Sciatic nerve (tissue), 2 donors: Measurements from ENCODE around the gene HSPB3. TPM values are rescaled to one million over a fixed set of nuclear protein-coding genes. Genes with fewer than 3 reads are reported as not detected.
"Not testable (repeated sequence)": the region's sequence is repeated elsewhere in the genome, so short reads cannot be mapped to it uniquely, and the experiment has no call there.

Experiments
- ATAC-seq: fragments of 200-7000 bp; cut with Tn5 transposase; one replicate; pipeline ENCODE4 v1.9.1; 2020; ENCODE audit warnings: mild to moderate bottlenecking, moderate library complexity
- DNase-seq: peaks from one replicate; pipeline ENCODE4 v3.0.0-alpha.2; 2020; ENCODE audit warnings: low spot score
- intact Hi-C: fragments of 100-400 bp; cut with DNase I; formaldehyde crosslinking; loops from one replicate; pipeline ENCODE4 v1.14.2; 2022
- total RNA-seq: library from RNA; stranded (reverse); fragmentation: NEBNext Ultra II Directional; extraction: Animal tissue kit (Norgen Biotek cat#: 25700); gene quantifications from one replicate; pipeline ENCODE4 v1.2.1, GENCODE V29; 2021
- donor health status: DM: no; HTN: no; CAD: no.
- donor health status: DM: no; HTN: no; CAD: no.

The HSPB3 gene
- total RNA-seq, 1 donor from 2014 or later, result not detected

DNA sequence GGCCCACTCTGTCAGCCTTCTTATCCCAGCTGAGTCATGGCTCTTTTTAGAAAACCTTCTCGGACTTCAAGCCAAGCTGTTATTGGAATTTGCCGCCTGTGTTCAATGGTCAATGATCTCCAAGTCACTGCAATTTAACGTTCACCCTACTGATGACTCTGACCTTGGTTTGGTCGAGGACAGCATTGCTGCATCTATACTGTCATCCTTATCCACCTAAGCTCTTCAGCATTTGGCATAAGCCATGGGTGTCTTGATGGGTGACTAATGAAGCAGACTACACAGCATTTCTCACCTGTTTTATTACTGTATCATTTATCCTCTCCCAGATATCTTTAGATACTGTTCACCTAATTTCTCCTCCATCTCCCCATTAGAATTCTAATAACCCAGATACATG is 5.6 kb upstream of the HSPB3 start:
- DNase-seq, result no peak
- ATAC-seq, result no peak
- intact Hi-C loops, result loop anchor here (10.0 kb wide), 1 partner anchor 805 kb away; no protein-coding TSS in a partner anchor

DNA sequence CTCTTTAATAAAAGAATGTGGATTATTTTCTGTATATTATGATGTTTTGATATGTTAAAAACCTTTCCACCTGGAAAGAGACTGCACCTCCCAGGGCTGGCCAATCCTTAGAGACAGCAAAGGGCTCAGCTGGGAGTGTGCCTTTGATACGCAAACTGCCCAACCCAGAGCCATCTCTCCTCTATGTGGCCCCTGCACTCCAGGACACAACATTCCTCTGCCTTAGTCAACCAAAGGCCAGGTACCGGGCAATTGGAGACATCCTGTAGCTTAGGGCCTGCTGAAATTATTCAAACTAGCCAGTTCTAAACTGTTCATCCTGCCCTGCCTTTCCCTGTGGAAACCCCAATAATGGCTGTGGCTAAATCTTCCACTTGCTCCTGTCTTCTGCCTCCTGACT is 5.0 kb upstream of the HSPB3 start:
- intact Hi-C loops, result loop anchor here (10.0 kb wide), 1 partner anchor 806 kb away; no protein-coding TSS in a partner anchor
- DNase-seq (no peak), ATAC-seq (no peak)

DNA sequence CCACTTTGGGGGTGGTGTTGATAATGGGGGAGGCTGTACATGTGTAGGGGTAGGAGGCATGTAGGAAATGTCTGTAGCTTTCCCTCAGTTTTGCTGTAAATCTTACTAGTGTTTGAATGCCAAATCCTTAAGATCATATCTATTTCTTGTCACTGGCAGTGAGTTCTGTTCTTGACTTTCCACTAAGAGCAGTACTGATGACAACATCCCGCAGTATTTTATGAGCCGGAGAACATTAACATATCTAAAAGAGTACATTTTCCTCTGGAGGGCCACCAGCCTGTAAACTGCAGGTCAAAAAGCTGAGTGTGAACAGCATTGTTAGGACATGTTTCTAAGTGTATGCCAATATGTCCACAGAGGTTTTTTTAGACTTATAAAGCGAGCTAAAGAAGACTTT is 2.5 kb upstream of the HSPB3 start:
- no peak for ATAC-seq
- intact Hi-C loops, result loop anchor here (10.0 kb wide), 1 partner anchor 808 kb away; no protein-coding TSS in a partner anchor
- DNase-seq, result no peak

DNA sequence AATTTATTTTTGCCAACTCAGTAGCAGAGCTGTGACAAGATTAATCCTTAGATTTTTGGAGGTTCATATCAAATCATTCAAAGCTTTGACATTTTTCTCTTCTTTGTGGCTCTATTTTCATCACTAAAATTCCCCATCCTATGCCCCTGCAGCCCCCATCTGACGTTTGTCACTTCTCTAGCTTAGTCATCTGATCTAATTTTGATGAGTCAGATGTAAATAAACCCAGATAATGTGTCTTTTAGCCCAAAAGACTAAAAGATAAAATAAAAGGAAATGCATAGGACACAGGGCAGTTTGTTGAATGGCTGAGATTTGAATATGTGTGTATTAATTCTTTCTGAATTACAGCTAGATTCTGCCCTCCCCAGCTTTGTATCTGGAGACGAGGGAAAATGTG is 897 bp upstream of the HSPB3 start:
- ATAC-seq, result no peak
- DNase-seq, result no peak
- intact Hi-C loops, result loop anchor here (10.0 kb wide), 1 partner anchor 810 kb away; no protein-coding TSS in a partner anchor

DNA sequence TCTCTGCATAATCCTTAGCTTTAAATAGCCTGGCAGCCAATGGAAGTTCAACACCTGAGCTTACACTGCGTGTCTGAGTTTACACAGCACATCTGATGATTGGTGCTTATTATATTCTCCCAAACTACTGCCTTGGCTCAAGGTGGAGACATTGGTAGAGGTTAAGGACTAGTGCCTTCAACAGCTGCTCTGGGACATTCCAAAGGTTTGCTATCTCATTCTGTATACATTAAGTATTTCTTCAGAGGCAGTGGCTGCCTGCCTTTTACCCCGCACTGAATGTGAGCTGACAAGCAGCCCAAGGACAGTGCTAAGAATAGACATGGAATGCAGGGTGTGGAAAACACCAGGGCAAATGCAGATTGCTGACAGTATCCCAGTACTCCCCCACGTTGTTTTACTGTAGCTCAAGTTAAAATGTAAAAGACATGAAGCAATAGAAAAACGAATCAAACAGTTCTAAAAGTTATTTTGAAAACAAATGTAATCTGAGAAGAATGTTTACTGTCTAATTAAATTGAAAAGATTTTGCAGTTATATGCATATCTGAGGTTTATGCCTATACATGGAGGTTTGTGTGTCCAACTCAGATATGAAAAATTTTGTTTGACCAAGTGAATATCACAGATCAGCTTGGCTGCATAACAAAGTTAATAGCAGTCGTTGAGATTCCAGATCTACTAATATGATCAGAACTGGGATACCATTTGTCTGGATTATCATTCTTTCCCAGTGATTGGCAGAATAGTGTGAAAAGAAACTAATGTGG is 1.8 kb downstream of the HSPB3 start:
- DNase-seq, result no peak
- intact Hi-C loops, result loop anchor here (10.0 kb wide), 1 partner anchor 812 kb away; no protein-coding TSS in a partner anchor
- ATAC-seq, result peak; percentile 59

DNA sequence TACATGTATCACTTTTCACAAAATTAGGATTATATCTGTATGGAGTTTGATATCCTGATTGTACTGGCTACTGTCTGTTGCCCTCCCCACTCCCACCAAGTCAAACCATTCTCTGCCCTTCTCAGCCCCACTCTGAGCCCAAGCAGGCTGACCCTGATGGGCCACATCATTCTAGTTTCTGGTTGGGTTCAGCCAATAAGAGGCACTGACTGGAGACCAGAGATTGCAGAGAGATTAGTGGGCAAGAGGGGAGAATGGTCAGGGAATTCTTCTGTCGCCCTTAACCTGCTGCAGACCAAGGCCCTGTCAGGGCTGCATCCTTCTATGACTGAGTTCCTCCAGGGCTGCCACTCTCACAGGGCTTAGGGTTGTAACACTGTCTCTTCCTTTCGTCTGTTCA is 2.7 kb downstream of the HSPB3 start:
- ATAC-seq (no peak), DNase-seq (no peak)
- intact Hi-C loops, result loop anchor here (10.0 kb wide), 1 partner anchor 813 kb away; no protein-coding TSS in a partner anchor

DNA sequence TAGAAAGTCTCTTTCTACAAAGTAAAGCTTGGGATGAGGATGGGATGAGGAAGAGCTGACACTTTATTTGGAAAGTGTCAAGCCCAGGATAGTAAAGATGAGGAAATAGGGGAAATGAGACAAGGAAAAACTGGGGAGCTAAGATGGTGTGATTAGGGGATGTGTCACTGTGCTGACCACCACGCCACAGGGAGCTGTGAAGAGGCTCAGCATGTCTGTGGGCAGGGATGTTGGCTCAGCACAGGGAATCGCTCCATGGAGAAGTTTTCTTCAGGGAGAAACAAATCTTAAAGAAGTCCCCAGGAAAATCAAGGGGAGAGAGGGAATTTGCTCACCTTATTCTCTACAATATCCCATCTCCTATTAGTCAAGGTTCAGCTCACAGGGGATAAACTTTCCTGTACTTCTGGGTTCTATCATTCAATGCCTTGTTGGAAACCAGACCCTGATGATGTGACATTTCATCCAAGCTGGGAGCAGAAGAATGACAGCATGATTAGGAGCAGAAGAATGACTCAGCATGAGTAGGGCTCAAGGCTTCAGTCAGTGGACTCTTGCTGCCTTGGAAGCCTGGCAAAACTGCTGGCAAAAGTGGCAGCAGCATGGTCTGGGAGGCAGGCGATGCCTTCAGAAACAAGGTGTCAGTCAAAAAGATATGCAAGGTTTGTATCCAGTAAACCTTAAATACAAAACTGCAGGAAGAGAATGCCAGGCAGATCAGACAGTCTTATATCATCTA is 4.9 kb downstream of the HSPB3 start:
- ATAC-seq (no peak), DNase-seq (no peak)
- intact Hi-C loops, result no loop called here

DNA sequence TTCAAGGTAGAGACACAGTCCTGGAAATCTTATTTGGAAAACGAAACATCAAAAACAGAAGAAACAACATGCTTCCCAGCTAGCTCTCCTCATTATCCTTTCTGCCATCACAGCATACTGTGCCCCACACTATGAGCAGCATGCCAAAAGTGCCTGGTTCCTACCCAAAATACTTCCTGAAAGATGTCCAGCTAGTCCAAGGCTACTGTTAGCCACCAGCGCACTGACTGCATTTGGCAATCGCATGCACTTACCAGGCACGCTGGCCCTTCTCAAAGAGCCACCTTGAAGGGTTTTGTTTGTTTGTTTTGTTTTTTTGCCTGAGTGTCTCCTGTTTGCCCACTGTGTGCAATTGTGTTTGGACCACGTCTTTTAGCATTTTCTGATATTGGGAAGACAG is 6.8 kb downstream of the HSPB3 start:
- DNase-seq, result no peak
- intact Hi-C loops, result no loop called here
- ATAC-seq, result no peak

DNA sequence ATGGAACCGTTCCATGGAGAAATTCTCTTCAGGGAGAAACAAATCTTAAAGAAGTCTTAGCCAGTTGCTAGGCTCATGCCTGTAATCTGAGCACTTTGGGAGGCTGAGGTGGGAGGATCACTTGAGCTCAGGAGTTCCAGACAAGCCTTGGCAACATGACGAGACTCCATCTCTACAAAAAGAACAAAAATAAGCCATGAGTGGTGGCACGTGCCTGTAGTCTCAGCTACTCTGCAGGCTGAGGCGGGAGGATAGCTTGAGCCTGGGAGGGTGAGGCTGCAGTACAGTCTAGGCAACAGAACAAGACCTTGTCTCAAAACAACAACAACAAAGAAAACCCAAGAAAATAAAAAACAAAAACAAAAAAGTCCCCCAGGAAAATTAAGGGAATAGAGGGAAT is 8.2 kb downstream of the HSPB3 start:
- DNase-seq, result no peak
- intact Hi-C loops, result no loop called here
- no peak for ATAC-seq

DNA sequence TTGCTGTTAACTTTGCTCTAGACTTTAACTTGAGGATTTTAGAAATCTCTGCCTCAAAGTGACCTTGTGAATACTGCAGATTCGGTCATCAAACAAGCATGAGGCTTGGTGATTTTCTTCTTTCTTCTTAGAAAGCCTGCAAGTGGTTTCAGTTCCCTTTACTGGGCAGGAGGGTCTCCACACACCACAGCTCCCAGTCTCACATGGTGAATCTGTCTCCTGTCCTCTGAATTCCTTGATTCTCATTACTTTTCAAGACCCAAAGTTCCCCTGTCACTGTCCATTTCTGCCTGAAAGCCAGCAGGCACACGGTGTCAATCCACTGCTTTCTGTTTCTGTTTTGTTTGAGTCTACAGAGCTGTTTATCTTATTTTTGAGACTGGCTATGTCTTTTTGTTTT is 14.1 kb downstream of the HSPB3 start:
- intact Hi-C loops, result no loop called here
- ATAC-seq (peak; percentile 48), DNase-seq (no peak)

DNA sequence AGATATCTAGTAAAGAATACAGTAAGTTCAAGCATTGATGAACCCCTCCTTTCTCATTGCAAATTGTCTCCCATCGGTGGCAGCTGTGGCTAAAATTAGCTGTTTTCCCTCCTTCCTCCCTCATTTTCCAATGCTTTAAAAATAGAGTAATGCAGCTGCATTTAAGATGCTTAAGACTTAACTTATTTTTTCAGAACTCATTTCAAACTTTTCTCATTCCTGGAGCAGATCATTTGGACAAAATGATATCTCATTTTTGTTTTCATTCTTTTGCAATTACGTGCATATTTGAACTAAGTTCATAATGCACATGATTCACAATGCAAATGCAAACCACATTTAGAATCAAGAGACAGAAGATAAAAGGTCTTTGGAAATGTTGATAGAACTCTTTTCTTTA is 14.6 kb downstream of the HSPB3 start:
- DNase-seq (no peak), ATAC-seq (no peak)
- intact Hi-C loops, result no loop called here

DNA sequence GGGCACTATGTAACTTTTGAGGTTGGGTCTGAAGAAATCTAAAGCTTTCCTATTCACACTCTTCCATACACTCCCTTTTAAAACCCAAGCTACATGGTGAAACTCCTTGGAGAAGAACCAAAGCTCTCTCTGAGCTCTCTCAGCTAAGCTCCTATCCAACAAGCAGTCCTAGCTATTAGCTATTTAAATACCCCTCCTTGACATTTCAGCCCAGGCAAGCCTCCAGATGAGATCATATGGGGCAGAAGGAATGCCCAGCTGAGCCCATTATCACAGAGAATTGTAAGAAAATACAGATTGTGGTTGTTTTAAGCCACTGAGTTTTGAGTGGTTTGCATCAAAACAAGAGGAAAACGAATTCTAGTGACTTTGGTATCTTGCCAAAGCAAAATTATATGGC is 15.2 kb downstream of the HSPB3 start:
- ATAC-seq (peak; percentile 30), DNase-seq (no peak)
- intact Hi-C loops, result no loop called here

DNA sequence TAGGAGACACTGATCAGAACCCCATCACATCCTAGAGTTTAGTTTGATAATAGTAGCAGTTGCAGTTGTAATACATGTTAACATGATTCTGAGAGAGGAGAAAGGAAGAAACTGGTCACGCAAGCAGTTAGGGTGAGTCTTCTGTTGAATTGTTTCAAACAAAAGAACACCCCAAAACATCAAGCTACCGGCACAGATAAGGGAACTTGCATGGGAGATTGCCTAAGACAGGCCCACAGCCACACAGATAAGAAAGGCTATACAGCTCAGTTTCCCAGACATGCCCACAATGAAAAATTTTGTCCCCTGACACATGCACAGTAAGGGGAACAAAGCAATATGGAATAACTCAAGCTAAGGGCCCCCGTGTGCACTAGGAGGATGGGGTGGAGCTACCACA is 15.9 kb downstream of the HSPB3 start:
- intact Hi-C loops, result no loop called here
- ATAC-seq (no peak), DNase-seq (no peak)

DNA sequence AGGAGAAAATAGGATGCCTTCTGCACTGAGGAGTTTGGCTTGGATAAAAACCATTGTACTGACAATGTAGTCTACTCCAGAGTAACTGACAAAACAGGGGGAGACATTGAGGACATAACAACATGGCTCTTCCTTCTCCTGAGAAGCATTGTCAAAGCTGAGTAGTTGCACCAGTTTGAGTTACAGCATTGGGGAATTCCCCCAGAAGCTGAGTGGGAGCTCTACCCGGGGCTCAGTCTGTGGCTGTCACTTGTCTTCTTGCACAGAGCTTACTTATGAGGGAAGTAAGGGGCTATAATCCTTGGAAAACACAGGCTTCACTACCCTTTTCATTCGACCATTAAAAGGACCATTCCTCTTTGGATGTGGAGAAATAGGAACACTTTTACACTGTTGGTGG is 21.2 kb downstream of the HSPB3 start:
- intact Hi-C loops, result no loop called here
- DNase-seq (no peak), ATAC-seq (no peak)

DNA sequence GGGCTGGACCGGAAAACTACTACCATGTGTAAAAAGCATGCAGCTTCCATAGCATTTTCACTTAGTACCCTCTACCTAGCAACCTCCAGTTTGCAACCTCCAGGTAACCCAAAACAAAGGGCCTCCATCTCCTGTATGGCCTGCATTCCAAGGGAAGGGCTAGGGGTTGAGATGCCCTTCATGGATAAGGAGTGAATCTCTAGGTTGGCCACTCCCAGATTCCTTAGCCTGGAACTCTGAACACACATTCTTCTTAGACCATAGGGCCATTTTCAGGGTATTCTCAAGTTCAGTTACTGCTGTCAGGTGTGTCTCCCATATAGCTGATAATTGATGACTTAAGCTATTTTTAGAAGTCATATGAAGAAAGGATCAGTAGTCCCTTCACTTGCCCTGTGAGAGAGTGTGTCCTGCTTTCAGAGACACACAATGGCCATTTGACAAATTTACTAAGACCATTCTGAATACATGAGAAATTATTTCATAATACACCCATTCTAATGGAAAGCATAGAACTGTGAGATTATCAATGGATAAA is 22.5 kb downstream of the HSPB3 start:
- intact Hi-C loops, result no loop called here
- no peak for ATAC-seq
- DNase-seq, result no peak

DNA sequence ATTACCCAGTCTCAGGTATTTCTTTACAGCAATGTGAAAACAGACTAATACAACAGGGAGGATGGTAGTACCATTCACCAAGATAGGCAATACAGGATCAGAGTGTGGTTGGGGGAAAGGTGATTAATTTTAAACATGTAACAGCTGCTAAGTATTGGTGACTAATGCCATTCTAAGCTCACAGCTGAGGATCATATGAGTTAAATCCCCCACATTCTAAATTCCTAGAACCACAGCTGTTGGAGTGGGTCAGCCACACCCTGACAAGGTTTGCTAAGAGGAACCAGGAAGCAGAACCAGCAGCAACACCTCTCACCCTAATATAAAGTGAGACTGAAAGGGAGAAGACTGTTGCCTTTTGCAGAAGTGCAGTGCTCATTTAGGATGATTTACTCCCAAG is 24.8 kb downstream of the HSPB3 start:
- ATAC-seq (no peak), DNase-seq (no peak)
- intact Hi-C loops, result no loop called here

DNA sequence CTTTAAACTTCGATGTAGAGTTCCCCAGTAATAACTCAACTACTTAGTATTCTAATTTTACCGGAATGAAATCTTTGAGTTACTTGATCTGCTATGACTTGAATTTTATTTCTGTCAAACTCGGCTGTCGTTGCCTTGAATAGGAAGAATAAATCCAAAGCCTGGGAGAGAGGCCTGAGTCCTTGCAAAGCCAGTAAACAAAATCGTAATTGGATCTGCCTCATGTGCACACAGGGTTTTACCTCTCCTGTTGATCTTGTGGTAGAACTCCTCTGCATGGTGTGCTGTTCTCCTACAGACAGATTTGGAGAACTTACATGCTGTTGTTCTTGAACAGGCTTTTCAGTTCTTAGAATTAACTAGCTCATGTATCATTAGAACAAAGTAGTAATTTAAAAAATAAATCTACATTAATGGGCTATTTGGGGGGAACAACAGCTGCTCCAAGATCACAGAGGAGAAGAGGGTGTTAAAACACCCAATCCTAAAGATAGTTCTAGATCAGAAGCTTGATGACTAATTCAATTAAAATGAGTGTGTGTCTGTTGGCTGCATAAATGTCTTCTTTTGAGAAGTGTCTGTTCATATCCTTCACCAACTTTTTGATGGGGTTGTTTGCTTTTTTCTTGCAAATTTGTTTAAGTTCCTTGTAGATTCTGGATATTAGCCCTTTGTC is 28.9 kb downstream of the HSPB3 start:
- DNase-seq (no peak), ATAC-seq (no peak)
- intact Hi-C loops, result no loop called here

DNA sequence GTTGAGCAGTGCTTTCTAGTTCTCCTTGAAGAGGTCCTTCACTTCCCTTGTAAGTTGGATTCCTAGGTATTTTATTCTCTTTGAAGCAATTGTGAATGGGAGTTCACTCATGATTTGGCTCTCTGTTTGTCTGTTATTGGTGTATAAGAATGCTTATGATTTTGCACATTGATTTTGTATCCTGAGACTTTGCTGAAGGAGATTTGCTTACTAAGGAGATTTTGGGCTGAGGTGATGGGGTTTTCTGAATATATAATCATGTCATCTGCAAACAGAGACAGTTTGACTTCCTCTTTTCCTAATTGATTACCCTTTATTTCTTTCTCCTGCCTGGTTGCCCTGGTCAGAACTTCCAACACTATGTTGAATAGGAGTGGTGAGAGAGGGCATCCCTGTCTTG is 30.2 kb downstream of the HSPB3 start:
- DNase-seq, ATAC-seq, intact Hi-C loops: not testable (repeated sequence)

DNA sequence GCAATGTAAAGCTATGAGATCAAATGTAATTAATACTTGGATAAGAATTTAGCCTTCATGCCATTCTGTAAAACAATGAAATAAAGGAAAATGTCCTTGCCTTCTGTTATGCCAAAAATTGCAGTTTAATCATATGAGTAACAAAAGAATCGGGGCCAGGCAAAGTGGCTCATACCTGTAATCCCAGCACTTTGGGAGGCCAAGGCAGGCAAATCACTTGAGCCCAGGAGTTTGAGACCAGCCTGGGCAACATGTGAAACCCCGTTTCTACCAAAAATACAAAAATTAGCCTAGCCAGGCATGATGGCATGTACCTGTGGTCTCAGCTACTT is 34.1 kb downstream of the HSPB3 start:
- ATAC-seq, DNase-seq, intact Hi-C loops: not testable (repeated sequence)

DNA sequence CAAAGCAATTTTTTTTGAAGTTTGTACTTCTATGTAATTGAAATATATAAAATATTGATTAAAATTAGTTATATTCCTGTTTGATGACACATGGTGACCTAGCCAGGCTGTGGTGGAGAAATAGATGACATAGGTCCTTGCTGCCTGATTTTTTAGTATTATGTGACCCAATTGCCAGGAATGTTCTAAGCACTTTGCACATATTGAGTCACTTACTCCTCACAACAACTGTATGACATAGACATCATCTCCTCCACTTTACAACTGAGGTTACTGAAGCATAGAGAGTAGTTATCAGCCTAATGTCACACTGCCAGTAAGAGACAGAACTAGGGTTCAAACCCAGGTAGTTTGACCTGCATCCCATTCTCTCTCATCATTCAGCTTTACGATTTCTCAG is 35.8 kb downstream of the HSPB3 start:
- ATAC-seq (no peak), DNase-seq (no peak)
- intact Hi-C loops, result no loop called here
